ENCODE results near the gene ME1.

GRCh38 chr6:83270971-83271719, 159.7 kb downstream of the ME1 start:
- TF ChIP-seq CTCF (IDR thresholded peaks at IDR 0.05) (no peak), POLR2A (IDR thresholded peaks at IDR 0.05) (no peak)

All from esophagus squamous epithelium (tissue), 4 donors.